ENCODE data around the gene PLPP7.
"Not testable (repeated sequence)": the region's sequence is repeated elsewhere in the genome, so short reads cannot be mapped to it uniquely, and the experiment has no call there.

Gene PLPP7

DNA sequence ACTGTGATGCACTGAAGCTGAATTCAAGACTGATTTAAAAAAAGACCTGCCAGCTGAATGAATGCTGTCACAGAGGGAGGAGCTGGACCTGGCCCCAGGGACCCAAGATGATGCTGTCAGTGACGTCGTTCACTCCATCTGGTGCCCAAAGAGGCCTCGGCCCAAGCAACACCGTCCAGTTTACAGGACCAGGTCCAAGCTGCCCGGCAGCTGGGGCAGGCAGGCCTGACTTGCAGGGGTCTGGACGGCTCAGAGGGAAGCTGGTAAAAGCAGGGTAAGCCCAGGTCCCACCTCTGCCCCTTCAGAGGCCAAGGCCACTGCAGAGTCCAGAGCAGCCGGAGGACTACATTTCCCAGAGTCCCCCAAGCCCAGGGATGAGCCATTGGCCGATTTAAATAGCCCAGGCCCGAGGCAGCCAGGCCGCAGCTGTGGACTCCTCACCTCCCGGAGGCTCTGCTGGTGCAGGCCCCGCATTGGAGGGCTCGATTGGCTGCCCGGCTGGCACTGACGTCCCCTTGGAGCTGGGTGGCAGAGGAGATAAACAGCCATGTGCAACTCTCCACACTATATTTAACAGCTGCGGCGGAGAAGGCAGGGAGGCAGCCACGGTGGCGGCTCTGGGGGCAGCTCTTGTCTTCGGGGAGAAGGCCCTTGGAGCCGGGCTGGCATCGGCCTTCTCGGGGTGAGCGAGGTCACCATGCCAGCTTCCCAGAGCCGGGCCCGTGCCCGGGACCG is at the start of gene PLPP7:
Gene PLPP7, plus strand, starts transcription at position 423 of the 735 bp plus-strand sequence. Its CDS starts 275 bp downstream, at position 698.
- no peak within 1 kb of the TSS for H3K27ac ChIP-seq
- TF ChIP-seq CTCF (conservative IDR thresholded peaks at IDR 0.05) = no peak

DNA sequence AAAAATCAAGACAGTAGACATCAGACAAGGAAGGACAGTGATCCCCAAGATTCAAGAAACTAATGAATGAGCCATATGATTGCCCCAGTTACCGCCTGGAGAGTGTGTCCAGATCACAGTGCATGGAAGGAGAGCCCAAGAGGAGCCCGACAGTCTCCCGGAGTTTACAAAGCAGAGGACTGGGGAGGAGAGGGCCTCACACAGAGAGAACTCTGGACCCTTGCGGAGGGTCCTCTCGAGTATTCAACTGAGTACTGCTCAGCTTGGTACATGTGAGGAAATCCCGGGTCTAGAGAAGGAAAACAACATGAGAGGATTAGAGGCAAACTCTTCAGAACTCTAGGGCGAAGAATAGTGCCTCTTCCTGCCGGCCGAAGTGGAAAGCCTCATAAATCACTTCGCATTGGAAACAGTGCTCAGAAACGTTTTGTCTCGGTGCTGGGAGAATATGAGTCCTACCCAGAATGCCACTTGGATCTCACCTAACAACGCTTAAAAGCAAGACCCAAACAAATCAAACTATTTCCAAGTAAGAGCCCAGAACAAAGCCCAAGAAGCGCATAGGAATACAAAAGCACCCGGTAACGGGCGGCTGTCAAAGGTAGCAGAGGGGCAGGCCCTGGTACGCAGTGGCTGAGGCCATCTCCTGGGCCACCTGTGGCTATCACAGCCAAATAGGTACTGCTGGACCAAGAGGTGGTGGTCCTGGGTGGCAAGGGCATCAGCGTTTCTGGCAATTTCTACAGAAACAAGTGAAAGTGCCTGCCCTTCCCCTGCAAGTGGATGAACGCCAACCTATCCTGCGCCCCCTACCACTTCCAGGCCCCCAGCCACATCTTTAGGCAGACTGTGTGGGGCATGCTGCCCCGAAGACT is 49.2 kb upstream of the PLPP7 start:
- no peak overlapping the region for H3K27ac ChIP-seq
- no peak for TF ChIP-seq CTCF (conservative IDR thresholded peaks at IDR 0.05)

GRCh38 chr9:131244331-131244730 is 45.2 kb upstream of the PLPP7 start:
- H3K27ac ChIP-seq = not testable (repeated sequence)

- no peak overlapping the region for H3K27ac ChIP-seq
- no peak for TF ChIP-seq CTCF (conservative IDR thresholded peaks at IDR 0.05)
These were observed 42.9 kb upstream of the PLPP7 start for GRCh38 chr9:131246618-131247017.

DNA sequence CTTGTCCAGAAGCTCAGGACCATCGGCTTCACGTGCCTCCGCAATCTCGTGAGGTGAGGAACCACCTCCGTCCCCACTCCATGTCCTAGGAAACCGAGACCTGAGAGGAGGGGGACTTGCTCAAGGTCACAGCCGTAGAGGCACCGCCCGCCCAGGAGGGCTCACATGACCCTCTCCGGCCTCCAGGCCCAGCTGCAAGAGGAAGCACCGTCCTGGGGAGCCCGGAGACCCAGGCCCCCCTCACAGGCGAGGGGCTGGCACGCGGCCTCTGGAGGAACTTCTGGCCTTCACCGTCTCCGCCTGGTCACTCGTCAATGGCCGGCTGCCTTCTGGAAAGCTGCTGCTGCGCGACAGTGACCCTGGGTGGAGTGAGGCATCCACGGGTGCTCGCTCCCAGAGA is 37.4 kb upstream of the PLPP7 start:
- no peak for TF ChIP-seq CTCF (conservative IDR thresholded peaks at IDR 0.05)
- no peak overlapping the region for H3K27ac ChIP-seq

- H3K27ac ChIP-seq = no peak overlapping the region
- TF ChIP-seq CTCF (conservative IDR thresholded peaks at IDR 0.05) = no peak
These were observed 35.5 kb upstream of the PLPP7 start for GRCh38 chr9:131253891-131254491.

GRCh38 chr9:131254626-131255025 is 34.9 kb upstream of the PLPP7 start:
- no peak overlapping the region for H3K27ac ChIP-seq
- no peak for TF ChIP-seq CTCF (conservative IDR thresholded peaks at IDR 0.05)
